GM18861 (cell line): ENCODE measurements around the gene F12.
"Not testable (repeated sequence)": the region's sequence is repeated elsewhere in the genome, so short reads cannot be mapped to it uniquely, and the experiment has no call there.

Experiments
- ATAC-seq: cut with Tn5 transposase; IDR thresholded peaks from one replicate; pipeline ENCODE4 v1.9.1; 2021; ENCODE audit not compliant: unreplicated experiment

The F12 gene

GRCh38 chr5:177417081-177417480 is 7.7 kb upstream of the F12 start:
- ATAC-seq, result not testable (repeated sequence)

- ATAC-seq, result no peak
These were observed 5.1 kb upstream of the F12 start for GRCh38 chr5:177414481-177414880.

GRCh38 chr5:177412603-177413233 is 3.4 kb upstream of the F12 start:
- peak; percentile 71 for ATAC-seq

GRCh38 chr5:177410575-177410974 is 1.2 kb upstream of the F12 start:
- ATAC-seq, result no peak

DNA sequence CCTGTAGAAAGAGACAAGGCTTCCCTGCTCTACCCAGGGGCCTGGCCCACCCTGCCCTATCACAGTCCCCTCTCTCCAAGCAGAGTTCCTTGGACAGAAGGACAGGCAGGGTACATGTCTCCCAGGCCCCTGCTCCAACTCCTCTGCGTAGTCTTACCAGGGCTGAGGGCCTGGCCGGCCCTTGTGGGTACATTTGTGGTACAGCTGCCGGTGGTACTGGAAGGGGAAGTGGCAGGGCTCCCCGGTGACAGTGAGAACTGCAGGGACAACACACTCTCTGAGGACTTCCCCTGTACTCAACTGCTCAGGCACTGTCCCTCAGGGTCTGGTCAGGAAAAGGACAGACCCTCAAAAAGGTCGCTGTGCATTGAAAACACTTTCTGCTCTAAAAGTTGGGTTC is 3.6 kb downstream of the F12 start:
- ATAC-seq, result no peak

- no peak for ATAC-seq
These were observed 4.1 kb downstream of the F12 start for GRCh38 chr5:177405312-177405711.

GRCh38 chr5:177404641-177405179 is 4.7 kb downstream of the F12 start:
- no peak for ATAC-seq

GRCh38 chr5:177403792-177404640 is 5.3 kb downstream of the F12 start:
- ATAC-seq, result peak; percentile 69

- peak; percentile 5 for ATAC-seq
These were observed 6.1 kb downstream of the F12 start for GRCh38 chr5:177403102-177403791.

DNA sequence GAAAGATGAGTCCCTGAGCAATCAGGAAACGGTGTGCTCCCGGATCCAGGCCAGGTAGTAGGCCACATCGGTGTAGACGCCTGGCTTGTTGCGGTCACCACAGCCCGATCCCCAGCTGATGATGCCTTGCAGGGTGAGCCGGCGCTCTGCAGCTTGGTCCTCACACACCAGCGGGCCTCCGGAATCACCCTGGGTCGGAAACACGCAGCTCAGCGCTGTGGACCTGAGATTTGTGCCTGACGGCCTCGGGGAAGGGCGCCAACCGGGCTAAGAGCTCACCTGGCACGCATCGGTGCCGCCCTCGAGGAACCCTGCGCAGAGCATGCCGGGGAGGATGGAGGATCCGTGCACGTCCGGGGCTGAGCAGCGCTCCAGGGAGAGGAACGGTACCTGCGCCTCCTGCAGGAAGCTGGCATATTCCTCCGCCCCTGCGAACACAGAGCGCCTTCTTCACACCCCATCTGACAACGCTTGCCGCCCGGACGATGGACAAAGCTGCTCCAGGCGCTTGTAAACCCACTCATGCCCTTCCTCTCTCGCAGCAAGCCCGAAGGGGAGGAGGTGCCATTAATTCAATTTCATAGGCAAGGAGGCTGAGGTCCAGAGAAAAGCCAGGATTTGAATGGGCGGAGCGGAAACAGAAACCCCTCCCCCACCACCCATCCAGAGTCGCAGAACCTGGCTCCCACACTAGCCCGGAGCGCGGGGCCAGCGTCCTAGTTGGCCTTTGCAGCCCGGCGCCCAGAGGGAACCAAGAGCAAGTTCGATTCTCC is 6.9 kb downstream of the F12 start:
- ATAC-seq, result no peak

- no peak for ATAC-seq
These were observed 9.1 kb downstream of the F12 start, which contains the start of gene PFN3 for GRCh38 chr5:177399997-177400868. Gene PFN3, minus strand, starts transcription at chr5:177400661. Its CDS starts 85 bp downstream, at chr5:177400576.

DNA sequence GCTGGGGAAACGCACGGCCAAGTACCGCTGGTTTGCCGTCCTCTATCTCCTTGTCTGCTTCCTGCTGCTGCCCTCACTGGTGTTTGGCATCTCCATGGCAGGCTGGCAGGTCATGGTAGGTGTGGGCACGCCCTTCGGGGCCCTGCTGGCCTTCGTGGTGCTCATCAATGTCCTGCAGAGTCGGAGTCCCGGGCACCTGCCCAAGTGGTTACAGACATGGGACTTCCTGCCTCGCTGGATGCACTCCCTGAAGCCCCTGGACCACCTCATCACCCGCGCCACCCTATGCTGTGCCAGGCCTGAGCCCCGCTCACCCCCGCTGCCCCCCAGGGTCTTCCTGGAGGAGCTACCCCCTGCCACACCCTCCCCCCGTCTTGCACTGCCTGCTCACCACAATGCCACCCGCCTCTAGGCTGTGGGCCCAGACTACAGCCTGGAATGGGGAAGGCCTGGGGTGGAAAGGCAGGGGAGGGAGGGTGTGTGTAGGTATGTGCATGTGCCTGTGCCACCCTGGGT is 11.4 kb downstream of the F12 start:
- no peak for ATAC-seq

DNA sequence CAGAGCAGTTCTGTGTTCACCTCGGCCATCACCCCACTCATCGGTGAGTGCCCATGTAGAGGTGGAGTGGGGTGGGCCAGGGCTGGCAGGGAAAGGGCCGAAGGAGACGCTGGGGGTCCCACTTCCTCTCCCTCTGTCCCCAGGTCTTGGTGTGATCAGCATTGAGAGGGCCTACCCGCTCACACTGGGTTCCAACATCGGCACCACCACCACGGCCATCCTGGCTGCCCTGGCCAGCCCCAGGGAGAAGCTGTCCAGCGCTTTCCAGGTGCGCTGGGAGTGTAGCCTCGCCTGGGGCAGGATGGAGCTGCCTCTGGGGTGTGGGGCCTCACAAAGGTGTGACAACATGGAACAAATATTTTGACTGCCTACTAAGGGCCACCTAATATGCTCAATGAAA is 12.6 kb downstream of the F12 start:
- no peak for ATAC-seq

GRCh38 chr5:177396078-177396477 is 13.3 kb downstream of the F12 start:
- no peak for ATAC-seq

GRCh38 chr5:177393990-177394389 is 15.4 kb downstream of the F12 start:
- ATAC-seq, result no peak

DNA sequence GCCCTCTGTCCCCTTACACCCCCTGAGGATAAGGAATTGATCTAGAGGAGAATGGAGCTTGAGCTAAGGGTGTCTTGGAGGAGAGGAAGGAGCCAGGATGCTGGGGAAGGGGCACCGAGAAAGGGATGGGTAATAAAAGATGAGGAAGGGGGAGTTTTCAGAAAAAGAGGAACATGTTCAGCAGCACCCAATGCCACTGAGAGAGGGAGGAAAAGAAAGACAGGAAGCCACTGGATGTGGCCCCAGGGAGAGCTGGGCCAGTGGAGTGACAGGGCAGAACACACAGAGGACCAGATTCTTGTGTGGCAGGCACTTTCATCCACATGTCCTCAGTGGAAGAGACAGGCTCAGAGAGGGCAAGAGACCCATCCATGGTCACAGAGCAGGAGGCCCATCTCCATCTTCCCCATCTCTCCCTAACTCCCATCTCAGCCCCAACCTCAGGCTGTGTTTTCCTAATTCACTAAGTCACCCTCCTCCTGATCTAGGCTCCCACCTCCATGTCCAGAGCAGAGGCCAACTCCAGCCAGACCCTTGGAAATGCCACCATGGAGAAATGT is 16.1 kb downstream of the F12 start:
- no peak for ATAC-seq

DNA sequence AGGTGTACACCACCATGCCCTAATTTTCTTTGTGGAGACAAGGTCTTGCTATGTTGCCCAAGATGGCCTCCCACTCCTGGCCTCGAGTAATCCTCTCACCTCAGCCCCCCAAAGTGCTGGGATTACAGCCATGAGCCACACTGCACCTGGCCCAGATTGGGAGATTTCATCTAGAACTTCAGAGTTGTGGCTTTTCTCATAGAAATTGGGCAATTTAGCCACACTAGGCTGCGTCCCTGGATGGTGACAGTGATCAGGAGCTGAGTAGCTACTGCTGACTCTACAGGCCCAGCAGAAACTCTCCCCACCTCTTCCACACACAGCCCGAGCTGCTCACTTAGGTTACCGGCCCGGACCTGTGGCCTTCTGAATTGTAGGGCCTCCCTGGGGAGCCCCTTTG is 16.6 kb downstream of the F12 start:
- ATAC-seq, result no peak

GRCh38 chr5:177390363-177391300 is 18.7 kb downstream of the F12 start:
- peak; percentile 36 for ATAC-seq
